SIG-M5 treated with dmso at 0.1 percent for 504 hours (cell line): ENCODE measurements around the gene NDST3.
"Not testable (repeated sequence)": the region's sequence is repeated elsewhere in the genome, so short reads cannot be mapped to it uniquely, and the experiment has no call there.

Experiments used
- DNase-seq: peaks from one replicate; lab custom pipeline; 2025; ENCODE audit not compliant: unreplicated experiment; lab: John Stamatoyannopoulos, UW

Gene NDST3

DNA sequence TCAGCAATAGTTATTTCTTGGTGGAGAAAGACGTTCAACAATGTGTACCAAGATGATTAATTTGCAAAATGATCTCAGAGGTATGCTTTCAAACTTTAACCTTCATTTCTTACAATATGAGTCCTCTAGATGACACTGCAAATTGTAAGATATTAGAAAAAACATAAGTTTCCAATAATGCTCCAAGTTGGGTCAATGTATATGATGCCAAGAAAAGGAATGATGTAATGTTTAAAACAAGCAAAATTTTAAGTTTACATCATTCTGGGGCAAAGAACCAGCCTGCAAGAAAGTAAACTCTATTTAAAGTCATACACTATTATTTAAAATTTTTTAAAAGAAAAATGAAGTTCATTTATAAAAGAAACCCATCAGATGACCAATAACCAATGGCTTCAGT, 262.4 kb downstream of the NDST3 start:
- no peak for DNase-seq

GRCh38 chr4:118299619-118300018, 265.3 kb downstream of the NDST3 start:
- DNase-seq: not testable (repeated sequence)

- DNase-seq: no peak
Observed at GRCh38 chr4:118307643-118308042, 273.4 kb downstream of the NDST3 start.
